ENCODE results near the gene MAF.

Gene MAF

DNA sequence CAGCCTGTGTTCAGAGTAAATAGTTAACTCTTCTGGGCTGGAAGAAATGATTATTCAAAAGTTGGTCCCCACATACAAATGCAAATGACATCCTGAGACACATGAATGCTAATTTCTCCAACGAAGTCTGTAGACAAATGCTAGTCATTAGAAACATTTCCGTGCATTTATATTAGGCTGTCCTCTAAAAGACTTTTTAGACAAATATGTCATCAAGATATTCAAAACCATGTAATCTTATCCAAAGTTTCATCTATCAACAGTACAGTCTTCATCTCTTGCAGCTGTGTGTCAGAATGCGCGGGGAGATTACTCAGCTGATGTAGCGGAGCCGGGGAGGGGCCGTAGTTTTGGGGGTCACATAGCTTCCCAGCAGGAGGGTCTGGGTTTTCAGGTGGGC, 33.8 kb upstream of the MAF start:
- ATAC-seq = no peak
- TF ChIP-seq ISL1 (CRISPR knock-in tag; IDR thresholded peaks at IDR 0.05) = no peak
- TF ChIP-seq CSDC2 (CRISPR knock-in tag; IDR thresholded peaks at IDR 0.05) = no peak
- TF ChIP-seq, protein P1, sequence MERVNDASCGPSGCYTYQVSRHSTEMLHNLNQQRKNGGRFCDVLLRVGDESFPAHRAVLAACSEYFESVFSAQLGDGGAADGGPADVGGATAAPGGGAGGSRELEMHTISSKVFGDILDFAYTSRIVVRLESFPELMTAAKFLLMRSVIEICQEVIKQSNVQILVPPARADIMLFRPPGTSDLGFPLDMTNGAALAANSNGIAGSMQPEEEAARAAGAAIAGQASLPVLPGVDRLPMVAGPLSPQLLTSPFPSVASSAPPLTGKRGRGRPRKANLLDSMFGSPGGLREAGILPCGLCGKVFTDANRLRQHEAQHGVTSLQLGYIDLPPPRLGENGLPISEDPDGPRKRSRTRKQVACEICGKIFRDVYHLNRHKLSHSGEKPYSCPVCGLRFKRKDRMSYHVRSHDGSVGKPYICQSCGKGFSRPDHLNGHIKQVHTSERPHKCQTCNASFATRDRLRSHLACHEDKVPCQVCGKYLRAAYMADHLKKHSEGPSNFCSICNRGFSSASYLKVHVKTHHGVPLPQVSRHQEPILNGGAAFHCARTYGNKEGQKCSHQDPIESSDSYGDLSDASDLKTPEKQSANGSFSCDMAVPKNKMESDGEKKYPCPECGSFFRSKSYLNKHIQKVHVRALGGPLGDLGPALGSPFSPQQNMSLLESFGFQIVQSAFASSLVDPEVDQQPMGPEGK (CRISPR knock-in tag; IDR thresholded peaks at IDR 0.05; ENCODE audit: borderline replicate concordance) = no peak
- no peak for TF ChIP-seq SNAI2 (CRISPR knock-in tag; IDR thresholded peaks at IDR 0.05)
- TF ChIP-seq ZC3H10 (CRISPR knock-in tag; IDR thresholded peaks at IDR 0.05) = no peak
- TF ChIP-seq RARB (CRISPR knock-in tag; IDR thresholded peaks at IDR 0.05) = no peak
- TF ChIP-seq ESRRG (CRISPR knock-in tag; IDR thresholded peaks at IDR 0.05) = no peak
- TF ChIP-seq, protein P2, sequence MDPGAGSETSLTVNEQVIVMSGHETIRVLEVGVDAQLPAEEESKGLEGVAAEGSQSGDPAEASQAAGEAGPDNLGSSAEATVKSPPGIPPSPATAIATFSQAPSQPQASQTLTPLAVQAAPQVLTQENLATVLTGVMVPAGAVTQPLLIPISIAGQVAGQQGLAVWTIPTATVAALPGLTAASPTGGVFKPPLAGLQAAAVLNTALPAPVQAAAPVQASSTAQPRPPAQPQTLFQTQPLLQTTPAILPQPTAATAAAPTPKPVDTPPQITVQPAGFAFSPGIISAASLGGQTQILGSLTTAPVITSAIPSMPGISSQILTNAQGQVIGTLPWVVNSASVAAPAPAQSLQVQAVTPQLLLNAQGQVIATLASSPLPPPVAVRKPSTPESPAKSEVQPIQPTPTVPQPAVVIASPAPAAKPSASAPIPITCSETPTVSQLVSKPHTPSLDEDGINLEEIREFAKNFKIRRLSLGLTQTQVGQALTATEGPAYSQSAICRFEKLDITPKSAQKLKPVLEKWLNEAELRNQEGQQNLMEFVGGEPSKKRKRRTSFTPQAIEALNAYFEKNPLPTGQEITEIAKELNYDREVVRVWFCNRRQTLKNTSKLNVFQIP (CRISPR knock-in tag; IDR thresholded peaks at IDR 0.05; ENCODE audit: borderline replicate concordance, low read depth) = no peak
- TF ChIP-seq ZFP30 (CRISPR knock-in tag; IDR thresholded peaks at IDR 0.05) = no peak
- no peak for TF ChIP-seq ZNF565 (CRISPR knock-in tag; conservative IDR thresholded peaks at IDR 0.05; ENCODE audit: low read depth)
- no peak for TF ChIP-seq ZNF70 (CRISPR knock-in tag; IDR thresholded peaks at IDR 0.05)
- TF ChIP-seq ZNF8 (CRISPR knock-in tag; IDR thresholded peaks at IDR 0.05) = no peak
- TF ChIP-seq, protein P3, sequence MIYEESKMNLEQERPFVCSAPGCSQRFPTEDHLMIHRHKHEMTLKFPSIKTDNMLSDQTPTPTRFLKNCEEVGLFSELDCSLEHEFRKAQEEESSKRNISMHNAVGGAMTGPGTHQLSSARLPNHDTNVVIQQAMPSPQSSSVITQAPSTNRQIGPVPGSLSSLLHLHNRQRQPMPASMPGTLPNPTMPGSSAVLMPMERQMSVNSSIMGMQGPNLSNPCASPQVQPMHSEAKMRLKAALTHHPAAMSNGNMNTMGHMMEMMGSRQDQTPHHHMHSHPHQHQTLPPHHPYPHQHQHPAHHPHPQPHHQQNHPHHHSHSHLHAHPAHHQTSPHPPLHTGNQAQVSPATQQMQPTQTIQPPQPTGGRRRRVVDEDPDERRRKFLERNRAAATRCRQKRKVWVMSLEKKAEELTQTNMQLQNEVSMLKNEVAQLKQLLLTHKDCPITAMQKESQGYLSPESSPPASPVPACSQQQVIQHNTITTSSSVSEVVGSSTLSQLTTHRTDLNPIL (CRISPR knock-in tag; IDR thresholded peaks at IDR 0.05; ENCODE audit: low read depth) = no peak
- TF ChIP-seq GLIS3 (CRISPR knock-in tag; IDR thresholded peaks at IDR 0.05) = no peak
- TF ChIP-seq PPARA (CRISPR knock-in tag; IDR thresholded peaks at IDR 0.05; ENCODE audit: borderline replicate concordance) = no peak
- TF ChIP-seq, protein P4, sequence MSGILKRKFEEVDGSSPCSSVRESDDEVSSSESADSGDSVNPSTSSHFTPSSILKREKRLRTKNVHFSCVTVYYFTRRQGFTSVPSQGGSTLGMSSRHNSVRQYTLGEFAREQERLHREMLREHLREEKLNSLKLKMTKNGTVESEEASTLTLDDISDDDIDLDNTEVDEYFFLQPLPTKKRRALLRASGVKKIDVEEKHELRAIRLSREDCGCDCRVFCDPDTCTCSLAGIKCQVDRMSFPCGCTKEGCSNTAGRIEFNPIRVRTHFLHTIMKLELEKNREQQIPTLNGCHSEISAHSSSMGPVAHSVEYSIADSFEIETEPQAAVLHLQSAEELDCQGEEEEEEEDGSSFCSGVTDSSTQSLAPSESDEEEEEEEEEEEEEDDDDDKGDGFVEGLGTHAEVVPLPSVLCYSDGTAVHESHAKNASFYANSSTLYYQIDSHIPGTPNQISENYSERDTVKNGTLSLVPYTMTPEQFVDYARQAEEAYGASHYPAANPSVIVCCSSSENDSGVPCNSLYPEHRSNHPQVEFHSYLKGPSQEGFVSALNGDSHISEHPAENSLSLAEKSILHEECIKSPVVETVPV (CRISPR knock-in tag; IDR thresholded peaks at IDR 0.05) = no peak
- TF ChIP-seq TOX (CRISPR knock-in tag; IDR thresholded peaks at IDR 0.05; ENCODE audit: borderline replicate concordance) = no peak

DNA sequence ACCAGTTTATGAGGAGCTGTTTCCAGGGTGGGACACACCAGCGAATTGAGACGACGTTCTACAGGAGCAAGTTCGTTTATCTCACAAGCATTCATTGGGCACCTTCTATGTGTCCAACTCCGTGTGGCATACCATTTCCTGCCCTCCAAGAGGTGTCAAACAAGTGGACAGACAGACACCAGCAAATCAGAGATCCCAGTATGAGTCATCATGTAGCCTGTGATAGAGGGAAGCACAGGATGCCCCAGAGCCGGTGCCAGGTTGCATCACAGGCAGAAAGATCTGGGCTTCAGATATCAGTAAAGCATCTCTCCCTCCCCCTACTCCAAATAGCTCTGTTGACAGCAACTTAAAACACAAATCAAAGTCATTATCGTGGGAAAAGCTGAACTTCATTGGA, 31.8 kb upstream of the MAF start:
- ATAC-seq = no peak

More for the DNA sequence above, 31.8 kb upstream of the MAF start:
- TF ChIP-seq ZC3H10 (CRISPR knock-in tag; IDR thresholded peaks at IDR 0.05) (no peak), ZNF70 (CRISPR knock-in tag; IDR thresholded peaks at IDR 0.05) (no peak), ESRRG (CRISPR knock-in tag; IDR thresholded peaks at IDR 0.05) (no peak), ZNF565 (CRISPR knock-in tag; conservative IDR thresholded peaks at IDR 0.05; ENCODE audit: low read depth) (no peak), ZFP30 (CRISPR knock-in tag; IDR thresholded peaks at IDR 0.05) (no peak), GLIS3 (CRISPR knock-in tag; IDR thresholded peaks at IDR 0.05) (no peak), ARNTL (CRISPR knock-in tag; IDR thresholded peaks at IDR 0.05; ENCODE audit: borderline replicate concordance, low read depth) (no peak), CSDC2 (CRISPR knock-in tag; IDR thresholded peaks at IDR 0.05) (no peak), OSR1 (CRISPR knock-in tag; IDR thresholded peaks at IDR 0.05) (no peak), PPARA (CRISPR knock-in tag; IDR thresholded peaks at IDR 0.05; ENCODE audit: borderline replicate concordance) (no peak), SNAI2 (CRISPR knock-in tag; IDR thresholded peaks at IDR 0.05) (no peak), ZNF8 (CRISPR knock-in tag; IDR thresholded peaks at IDR 0.05) (no peak), ZFP3 (CRISPR knock-in tag; IDR thresholded peaks at IDR 0.05) (no peak), RARB (CRISPR knock-in tag; IDR thresholded peaks at IDR 0.05) (no peak), ISL1 (CRISPR knock-in tag; IDR thresholded peaks at IDR 0.05) (no peak)
- TF ChIP-seq, protein P5, sequence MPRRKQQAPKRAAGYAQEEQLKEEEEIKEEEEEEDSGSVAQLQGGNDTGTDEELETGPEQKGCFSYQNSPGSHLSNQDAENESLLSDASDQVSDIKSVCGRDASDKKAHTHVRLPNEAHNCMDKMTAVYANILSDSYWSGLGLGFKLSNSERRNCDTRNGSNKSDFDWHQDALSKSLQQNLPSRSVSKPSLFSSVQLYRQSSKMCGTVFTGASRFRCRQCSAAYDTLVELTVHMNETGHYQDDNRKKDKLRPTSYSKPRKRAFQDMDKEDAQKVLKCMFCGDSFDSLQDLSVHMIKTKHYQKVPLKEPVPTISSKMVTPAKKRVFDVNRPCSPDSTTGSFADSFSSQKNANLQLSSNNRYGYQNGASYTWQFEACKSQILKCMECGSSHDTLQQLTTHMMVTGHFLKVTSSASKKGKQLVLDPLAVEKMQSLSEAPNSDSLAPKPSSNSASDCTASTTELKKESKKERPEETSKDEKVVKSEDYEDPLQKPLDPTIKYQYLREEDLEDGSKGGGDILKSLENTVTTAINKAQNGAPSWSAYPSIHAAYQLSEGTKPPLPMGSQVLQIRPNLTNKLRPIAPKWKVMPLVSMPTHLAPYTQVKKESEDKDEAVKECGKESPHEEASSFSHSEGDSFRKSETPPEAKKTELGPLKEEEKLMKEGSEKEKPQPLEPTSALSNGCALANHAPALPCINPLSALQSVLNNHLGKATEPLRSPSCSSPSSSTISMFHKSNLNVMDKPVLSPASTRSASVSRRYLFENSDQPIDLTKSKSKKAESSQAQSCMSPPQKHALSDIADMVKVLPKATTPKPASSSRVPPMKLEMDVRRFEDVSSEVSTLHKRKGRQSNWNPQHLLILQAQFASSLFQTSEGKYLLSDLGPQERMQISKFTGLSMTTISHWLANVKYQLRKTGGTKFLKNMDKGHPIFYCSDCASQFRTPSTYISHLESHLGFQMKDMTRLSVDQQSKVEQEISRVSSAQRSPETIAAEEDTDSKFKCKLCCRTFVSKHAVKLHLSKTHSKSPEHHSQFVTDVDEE (CRISPR knock-in tag; IDR thresholded peaks at IDR 0.05) = no peak
- TF ChIP-seq, protein P2 (CRISPR knock-in tag; IDR thresholded peaks at IDR 0.05; ENCODE audit: borderline replicate concordance, low read depth) = no peak
- TF ChIP-seq, protein P4 (CRISPR knock-in tag; IDR thresholded peaks at IDR 0.05) = no peak
- TF ChIP-seq, protein P1 (CRISPR knock-in tag; IDR thresholded peaks at IDR 0.05; ENCODE audit: borderline replicate concordance) = no peak
